Ovary (tissue), 3 donors: ENCODE measurements around the gene MAPRE3.

Experiments
- EP300 ChIP-seq: sonication (generic); formaldehyde crosslinking; IDR thresholded peaks from one replicate; pipeline ENCODE4 v1.6.1; 2017; ENCODE audit warnings: antibody characterized with exemption
- POLR2A ChIP-seq: fragments of 450-650 bp; IDR thresholded peaks from one replicate; pipeline ENCODE4 v1.6.1; 2017; ENCODE audit warnings: antibody characterized with exemption, mild to moderate bottlenecking, moderate library complexity
- TF ChIP-seq, protein P1 (sequence below), 3 donors: fragments of 450-650 bp in 2 of 3; fragments of 200-600 bp in 1 of 3; IDR thresholded peaks; one replicate each; pipeline versions ENCODE4 v1.5.1 to v1.8.0; 2016 to 2022; ENCODE audit warnings: antibody characterized with exemption in 3 of 3, mild to moderate bottlenecking in 1 of 3
- donor health status: DM: no; HTN: no; CAD: no.

DNA sequence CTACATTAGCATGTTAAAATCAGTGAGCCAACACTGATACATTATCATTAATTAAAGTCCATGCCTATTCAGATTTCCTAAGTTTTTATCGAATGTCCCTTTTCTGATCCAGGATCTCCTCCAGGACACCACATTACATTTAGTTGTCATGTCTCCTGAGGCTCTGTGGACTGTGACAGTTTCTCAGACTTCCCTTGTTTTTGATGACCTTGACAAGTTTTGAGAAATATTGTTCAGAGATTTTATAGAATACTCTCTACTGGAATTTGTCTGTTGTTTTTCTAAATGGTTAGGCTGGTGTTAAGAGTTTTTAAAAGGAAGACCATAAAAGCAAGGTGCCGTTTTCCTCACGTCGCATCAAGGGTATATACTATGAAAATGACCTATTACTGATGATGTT lies 16.3 kb upstream of the MAPRE3 start:
- TF ChIP-seq, protein P1, sequence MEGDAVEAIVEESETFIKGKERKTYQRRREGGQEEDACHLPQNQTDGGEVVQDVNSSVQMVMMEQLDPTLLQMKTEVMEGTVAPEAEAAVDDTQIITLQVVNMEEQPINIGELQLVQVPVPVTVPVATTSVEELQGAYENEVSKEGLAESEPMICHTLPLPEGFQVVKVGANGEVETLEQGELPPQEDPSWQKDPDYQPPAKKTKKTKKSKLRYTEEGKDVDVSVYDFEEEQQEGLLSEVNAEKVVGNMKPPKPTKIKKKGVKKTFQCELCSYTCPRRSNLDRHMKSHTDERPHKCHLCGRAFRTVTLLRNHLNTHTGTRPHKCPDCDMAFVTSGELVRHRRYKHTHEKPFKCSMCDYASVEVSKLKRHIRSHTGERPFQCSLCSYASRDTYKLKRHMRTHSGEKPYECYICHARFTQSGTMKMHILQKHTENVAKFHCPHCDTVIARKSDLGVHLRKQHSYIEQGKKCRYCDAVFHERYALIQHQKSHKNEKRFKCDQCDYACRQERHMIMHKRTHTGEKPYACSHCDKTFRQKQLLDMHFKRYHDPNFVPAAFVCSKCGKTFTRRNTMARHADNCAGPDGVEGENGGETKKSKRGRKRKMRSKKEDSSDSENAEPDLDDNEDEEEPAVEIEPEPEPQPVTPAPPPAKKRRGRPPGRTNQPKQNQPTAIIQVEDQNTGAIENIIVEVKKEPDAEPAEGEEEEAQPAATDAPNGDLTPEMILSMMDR (IDR thresholded peaks at IDR 0.05): no peak
- TF ChIP-seq EP300 (no peak), POLR2A (no peak)
